CD4-positive, alpha-beta T cell (primary cell): ENCODE results near the gene TUBAL3. TPM values are rescaled to one million over a fixed set of nuclear protein-coding genes. Genes with fewer than 3 reads are reported as not detected.

ENCODE experiments used
- ATAC-seq: fragments of 200-7000 bp; cut with Tn5 transposase; one replicate; pipeline ENCODE4 v1.10.0; 2022; ENCODE audit warnings: mild to moderate bottlenecking; ENCODE audit not compliant: poor library complexity
- CTCF ChIA-PET: fragments of 350-600 bp; sonication (Branson Sonifier 250); formaldehyde crosslinking; loops from one replicate; lab custom pipeline; 2021; ENCODE audit warnings: antibody characterized with exemption, inconsistent platforms; lab: Charles Lee
- POLR2A ChIA-PET: fragments of 350-600 bp; sonication (Branson Sonifier 250); formaldehyde crosslinking; loops from one replicate; lab custom pipeline; 2021; ENCODE audit warnings: antibody characterized with exemption, inconsistent platforms; lab: Charles Lee
- DNase-seq, 14 experiments: peaks; one replicate each; pipeline ENCODE4 v3.0.0-alpha.2; 2013 to 2020; ENCODE audit warnings: mixed read lengths in 2 of 14
- H3K27ac ChIP-seq, 2 donors: one replicate each; pipeline versions ENCODE4 v1.5.1 to v1.7.0; 2013; ENCODE audit warnings: low read length in 2 of 2, low read depth in 1 of 2, mild to moderate bottlenecking in 1 of 2
- H3K27me3 ChIP-seq, 2 experiments: 1 replicate in 1 of 2; 2 replicates in 1 of 2; pipeline versions ENCODE4 v1.6.1 to v1.7.0; 2013; ENCODE audit warnings: low read length in 2 of 2, control low read depth in 1 of 2, mild to moderate bottlenecking in 1 of 2, moderate library complexity in 1 of 2; ENCODE audit not compliant: insufficient read depth in 2 of 2, control insufficient read depth in 1 of 2
- H3K36me3 ChIP-seq: one replicate; pipeline ENCODE4 v1.6.1; 2013; ENCODE audit warnings: low read length, control low read depth; ENCODE audit not compliant: insufficient read depth
- H3K4me1 ChIP-seq: one replicate; pipeline ENCODE4 v1.6.1; 2013; ENCODE audit warnings: low read length, control low read depth; ENCODE audit not compliant: insufficient read depth
- H3K4me3 ChIP-seq: one replicate; pipeline ENCODE4 v1.5.1; 2013; ENCODE audit warnings: mild to moderate bottlenecking, low read length, moderate library complexity
- H3K9me3 ChIP-seq, 2 experiments: 1 replicate in 1 of 2; 2 replicates in 1 of 2; pipeline versions ENCODE4 v1.6.1 to v1.7.0; 2013; ENCODE audit warnings: low read length in 2 of 2, mild to moderate bottlenecking in 2 of 2, control low read depth in 1 of 2, moderate library complexity in 1 of 2; ENCODE audit not compliant: control insufficient read depth in 1 of 2, insufficient read depth in 1 of 2
- H3K27ac Mint-ChIP-seq: one replicate; pipeline ENCODE4 v1.8.0; 2020; ENCODE audit warnings: mixed read lengths
- H3K27me3 Mint-ChIP-seq: one replicate; pipeline ENCODE4 v1.8.0; 2021; ENCODE audit warnings: mixed read lengths
- H3K36me3 Mint-ChIP-seq: one replicate; pipeline ENCODE4 v1.8.0; 2021; ENCODE audit warnings: low read depth, mixed read lengths
- H3K4me1 Mint-ChIP-seq: one replicate; pipeline ENCODE4 v1.8.0; 2021; ENCODE audit warnings: low read depth, mixed read lengths
- H3K4me3 Mint-ChIP-seq: one replicate; pipeline ENCODE4 v1.8.0; 2020; ENCODE audit warnings: mild to moderate bottlenecking, mixed read lengths
- H3K9me3 Mint-ChIP-seq: one replicate; pipeline ENCODE4 v1.8.0; 2020; ENCODE audit warnings: mixed read lengths
- CTCF ChIP-seq: fragments of 200-600 bp; IDR thresholded peaks from one replicate; pipeline ENCODE4 v1.8.0; 2022; ENCODE audit warnings: antibody characterized with exemption, mild to moderate bottlenecking
- intact Hi-C, 2 experiments: fragments of 100-400 bp; cut with DNase I in 1 of 2; cut with micrococcal nuclease in 1 of 2; formaldehyde crosslinking; loops; one replicate each; pipeline versions ENCODE4 v1.15.1 to v1.9.0; 2023 to 2025; cut with DNase I, micrococcal nuclease
- total RNA-seq, 174 experiments: library from RNA in 2 of 174; stranded (reverse) in 2 of 174; gene quantifications; one replicate each; pipeline ENCODE4 v1.2.3 and lab custom pipeline; 2021 to 2026

TUBAL3 gene
- total RNA-seq, 2 experiments from 2014 or later = not detected

GRCh38 chr10:5419466-5420094 is 15.0 kb upstream of the TUBAL3 start:
- no peaks in the 10 kb centered on the region for H3K4me1 Mint-ChIP-seq
- ChIA-PET CTCF (no interaction called here), POLR2A (interaction anchor here (0.6 kb wide), 1 partner anchor 127 kb away, joined by 3 read pairs; no protein-coding TSS in a partner anchor)
- H3K36me3 Mint-ChIP-seq = peaks cover 6% of the 10 kb centered on the region
- H3K27ac Mint-ChIP-seq = no peak overlapping the region
- DNase-seq (no peak), ATAC-seq (no peak)
- peaks cover 3 to 5% of the 10 kb centered on the region in 2 experiments for H3K9me3 ChIP-seq
- no peaks in the 10 kb centered on the region for H3K36me3 ChIP-seq
- H3K4me3 Mint-ChIP-seq = no peak overlapping the region
- intact Hi-C loops = no loop called here
- TF ChIP-seq CTCF = no peak
- no peaks in the 10 kb centered on the region for H3K27me3 ChIP-seq
- H3K4me3 ChIP-seq = no peak overlapping the region
- H3K4me1 ChIP-seq = no peaks in the 10 kb centered on the region
- peaks cover 13% of the 10 kb centered on the region for H3K9me3 Mint-ChIP-seq
- H3K27me3 Mint-ChIP-seq = no peaks in the 10 kb centered on the region
- no peak overlapping the region for H3K27ac ChIP-seq

- Histone ChIP-seq H3K36me3 (no peaks in the 10 kb centered on the region), H3K27ac (no peak overlapping the region), H3K4me1 (no peaks in the 10 kb centered on the region), H3K9me3 (peaks cover 3 to 5% of the 10 kb centered on the region in 2 experiments), H3K4me3 (no peak overlapping the region), H3K27me3 (no peaks in the 10 kb centered on the region)
- ATAC-seq (no peak), DNase-seq (no peak)
- no peaks in the 10 kb centered on the region for H3K27me3 Mint-ChIP-seq
- POLR2A ChIA-PET = no interaction called here
- no peaks in the 10 kb centered on the region for H3K4me1 Mint-ChIP-seq
- CTCF ChIA-PET = interaction anchor here (1.2 kb wide), 1 partner anchor 9 kb away, joined by 3 read pairs; no protein-coding TSS in a partner anchor
- intact Hi-C loops = no loop called here
- peaks cover 6% of the 10 kb centered on the region for H3K36me3 Mint-ChIP-seq
- no peak for TF ChIP-seq CTCF
- no peak overlapping the region for H3K4me3 Mint-ChIP-seq
- H3K27ac Mint-ChIP-seq = no peak overlapping the region
- H3K9me3 Mint-ChIP-seq = peaks cover 13% of the 10 kb centered on the region
These were observed 14.0 kb upstream of the TUBAL3 start for GRCh38 chr10:5418584-5418983.

GRCh38 chr10:5416981-5417380 is 12.4 kb upstream of the TUBAL3 start:
- intact Hi-C loops = no loop called here

More at GRCh38 chr10:5416981-5417380, 12.4 kb upstream of the TUBAL3 start:
- Histone ChIP-seq H3K4me3 (no peak overlapping the region), H3K27me3 (no peaks in the 10 kb centered on the region), H3K36me3 (no peaks in the 10 kb centered on the region), H3K27ac (no peak overlapping the region), H3K4me1 (peaks cover 9% of the 10 kb centered on the region), H3K9me3 (peaks cover 3 to 5% of the 10 kb centered on the region in 2 experiments)
- TF ChIP-seq CTCF = no peak
- no peak for ATAC-seq
- H3K36me3 Mint-ChIP-seq = peaks cover 6% of the 10 kb centered on the region
- H3K27ac Mint-ChIP-seq = no peak overlapping the region
- H3K4me3 Mint-ChIP-seq = no peak overlapping the region
- DNase-seq = no peak
- H3K4me1 Mint-ChIP-seq = peaks cover 3% of the 10 kb centered on the region
- ChIA-PET POLR2A (no interaction called here), CTCF (no interaction called here)
- H3K27me3 Mint-ChIP-seq = no peaks in the 10 kb centered on the region
- H3K9me3 Mint-ChIP-seq = peaks cover 13% of the 10 kb centered on the region
